Liver (tissue), 9 donors: ENCODE measurements around the gene UTF1. TPM values are rescaled to one million over a fixed set of nuclear protein-coding genes. Genes with fewer than 3 reads are reported as not detected.

Experiments used
- DNase-seq: peaks from one replicate; pipeline ENCODE4 v3.0.0-alpha.2; 2017; ENCODE audit warnings: low spot score
- H3K27ac ChIP-seq, 2 donors: one replicate each; pipeline ENCODE4 v1.7.0; 2013; ENCODE audit warnings: inconsistent platforms in 2 of 2, low read length in 2 of 2, control low read depth in 1 of 2, low read depth in 1 of 2, mild to moderate bottlenecking in 1 of 2
- H3K27me3 ChIP-seq, 4 donors: one replicate each; pipeline versions ENCODE4 v1.6.1 to v1.7.0; 2013; ENCODE audit warnings: low read length in 3 of 4, inconsistent platforms in 1 of 4, mild to moderate bottlenecking in 1 of 4, moderate library complexity in 1 of 4; ENCODE audit not compliant: control insufficient read depth in 4 of 4, insufficient read depth in 4 of 4
- H3K36me3 ChIP-seq, 4 donors: one replicate each; pipeline versions ENCODE4 v1.6.1 to v1.7.0; 2013; ENCODE audit warnings: low read length in 3 of 4, mild to moderate bottlenecking in 3 of 4, low read depth in 1 of 4, moderate library complexity in 1 of 4; ENCODE audit not compliant: control insufficient read depth in 4 of 4, insufficient read depth in 3 of 4
- H3K4me1 ChIP-seq, 4 donors: one replicate each; pipeline versions ENCODE4 v1.6.1 to v1.7.0; 2013; ENCODE audit warnings: low read length in 3 of 4, mild to moderate bottlenecking in 3 of 4, moderate library complexity in 1 of 4; ENCODE audit not compliant: control insufficient read depth in 4 of 4, insufficient read depth in 4 of 4
- H3K4me3 ChIP-seq, 3 donors: one replicate each; pipeline versions ENCODE4 v1.6.1 to v1.7.0; 2013; ENCODE audit warnings: low read length in 3 of 3, control low read depth in 1 of 3, low read depth in 1 of 3, mild to moderate bottlenecking in 1 of 3
- H3K9ac ChIP-seq, 2 donors: one replicate each; pipeline ENCODE4 v1.7.0; 2013; ENCODE audit warnings: low read length in 2 of 2, mild to moderate bottlenecking in 2 of 2, moderate library complexity in 2 of 2, control low read depth in 1 of 2, low read depth in 1 of 2
- H3K9me3 ChIP-seq, 4 donors: one replicate each; pipeline versions ENCODE4 v1.6.1 to v1.7.0; 2013; ENCODE audit warnings: low read length in 3 of 4; ENCODE audit not compliant: control insufficient read depth in 4 of 4
- EGR1 ChIP-seq, 2 donors: IDR thresholded peaks; 2 replicates each; pipeline ENCODE4 v1.6.1; 2016 to 2018; ENCODE audit warnings: antibody characterized with exemption in 2 of 2, low read depth in 2 of 2
- FOXA1 ChIP-seq: IDR thresholded peaks from 2 replicates; pipeline ENCODE4 v1.6.1; 2016; ENCODE audit warnings: antibody characterized with exemption
- FOXA2 ChIP-seq: IDR thresholded peaks from 2 replicates; pipeline ENCODE4 v1.6.1; 2016; ENCODE audit warnings: antibody characterized with exemption
- GABPA ChIP-seq, 2 donors: IDR thresholded peaks in 1 of 2; conservative IDR thresholded peaks in 1 of 2; 2 replicates each; pipeline ENCODE4 v1.6.1; 2016; ENCODE audit warnings: antibody characterized with exemption in 2 of 2, mild to moderate bottlenecking in 1 of 2, moderate library complexity in 1 of 2
- HNF4A ChIP-seq, 2 donors: conservative IDR thresholded peaks; 2 replicates each; pipeline ENCODE4 v1.6.1; 2016; ENCODE audit warnings: antibody characterized with exemption in 2 of 2, mild to moderate bottlenecking in 2 of 2
- HNF4G ChIP-seq: IDR thresholded peaks from 2 replicates; pipeline ENCODE4 v1.6.1; 2016; ENCODE audit warnings: antibody characterized with exemption
- JUND ChIP-seq, 2 donors: IDR thresholded peaks; 2 replicates each; pipeline ENCODE4 v1.6.1; 2016; ENCODE audit warnings: antibody characterized with exemption in 2 of 2
- NR2F2 ChIP-seq: IDR thresholded peaks from 2 replicates; pipeline ENCODE4 v1.6.1; 2016; ENCODE audit warnings: antibody characterized with exemption
- RAD21 ChIP-seq, 2 donors: IDR thresholded peaks; 2 replicates each; pipeline ENCODE4 v1.6.1; 2016; ENCODE audit warnings: antibody characterized with exemption in 2 of 2, mild to moderate bottlenecking in 2 of 2
- RXRA ChIP-seq, 2 donors: IDR thresholded peaks; 2 replicates each; pipeline ENCODE4 v1.6.1; 2017 to 2018; ENCODE audit warnings: antibody characterized with exemption in 2 of 2, mild to moderate bottlenecking in 1 of 2
- SP1 ChIP-seq: IDR thresholded peaks from 2 replicates; pipeline ENCODE4 v1.6.1; 2018; ENCODE audit warnings: antibody characterized with exemption, mild to moderate bottlenecking
- TAF1 ChIP-seq: conservative IDR thresholded peaks from 2 replicates; pipeline ENCODE4 v1.6.1; 2016; ENCODE audit warnings: antibody characterized with exemption, mild to moderate bottlenecking
- YY1 ChIP-seq: IDR thresholded peaks from 2 replicates; pipeline ENCODE4 v1.6.1; 2016; ENCODE audit warnings: antibody characterized with exemption, mild to moderate bottlenecking
- WGBS: extraction: QIAGEN DNeasy Blood & Tissue Kit; methylation state at CpG from one replicate; pipeline ENCODE4 v1.1.7; 2013; 5-methylcytosine and 5-hydroxymethylcytosine counted together
- polyA plus RNA-seq, 2 donors: library from polyadenylated mRNA; stranded (reverse) in 1 of 2; unstranded in 1 of 2; fragments of 200-250 nt in 1 of 2; fragments of >200 nt in 1 of 2; fragmentation: Nextera tagmentation in 1 of 2; extraction: Ambion mirVana in 1 of 2; gene quantifications; one replicate each; pipeline versions ENCODE4 v1.2.1 to v1.2.3, GENCODE V29; 2013 to 2015
- total RNA-seq, 2 donors: library from RNA; depleted of rRNA; stranded (reverse); fragments of >200 nt; gene quantifications; one replicate each; pipeline ENCODE4 v1.2.3, GENCODE V29; 2014
- TF ChIP-seq, protein P1 (sequence below): IDR thresholded peaks from 2 replicates; pipeline ENCODE4 v1.6.1; 2016; ENCODE audit warnings: antibody characterized with exemption
- TF ChIP-seq, protein P2 (sequence below): IDR thresholded peaks from 2 replicates; pipeline ENCODE4 v1.6.1; 2016; ENCODE audit warnings: antibody characterized with exemption
- TF ChIP-seq, protein P3 (sequence below): IDR thresholded peaks from 2 replicates; pipeline ENCODE4 v1.6.1; 2016; ENCODE audit warnings: antibody characterized with exemption
- TF ChIP-seq, protein P4 (sequence below): fragments of 150-350 bp; IDR thresholded peaks from 2 replicates; pipeline ENCODE4 v1.5.1; 2017; ENCODE audit warnings: improper control_type of control experiment, low read depth, low read length; ENCODE audit not compliant: missing input control
- donor health status: healthy.
- donor health status: healthy.
- donor health status: healthy.
- donor health status: healthy.
- donor health status: healthy.

Gene UTF1
- total and polyA plus RNA-seq, 4 donors, result not detected

DNA sequence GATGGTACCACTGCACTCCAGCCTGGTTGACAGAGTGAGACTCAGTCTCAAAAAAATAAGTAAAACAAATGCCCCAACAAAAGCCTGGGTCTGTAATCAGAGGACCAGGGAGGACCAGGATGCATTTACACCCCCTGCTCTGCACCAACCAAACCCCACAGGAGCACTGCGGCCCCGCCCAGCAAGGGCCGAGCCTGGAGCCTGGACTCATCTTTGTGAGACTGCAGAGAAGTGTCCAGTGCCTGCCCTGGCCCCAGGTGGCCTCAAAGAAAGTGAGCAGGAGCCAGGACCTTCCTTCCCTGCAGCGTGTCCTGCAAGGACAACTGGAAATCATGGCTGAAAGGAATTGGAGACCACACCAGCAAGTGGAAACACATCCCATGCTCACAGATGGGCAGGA is 38.4 kb upstream of the UTF1 start:
- peaks cover 0 to 3% (median 0%) of the 10 kb centered on the region in 4 donors for H3K36me3 ChIP-seq
- H3K27me3 ChIP-seq, result no peaks in the 10 kb centered on the region
- H3K9ac ChIP-seq, result no peak overlapping the region
- DNase-seq, result no peak
- no peak overlapping the region for H3K4me3 ChIP-seq
- no peak overlapping the region for H3K27ac ChIP-seq
- 91% methylated on average over 4 of the region's 4 CpGs for WGBS
- TF ChIP-seq, protein P1, sequence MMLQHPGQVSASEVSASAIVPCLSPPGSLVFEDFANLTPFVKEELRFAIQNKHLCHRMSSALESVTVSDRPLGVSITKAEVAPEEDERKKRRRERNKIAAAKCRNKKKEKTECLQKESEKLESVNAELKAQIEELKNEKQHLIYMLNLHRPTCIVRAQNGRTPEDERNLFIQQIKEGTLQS, result no peak
- TF ChIP-seq, protein P2, sequence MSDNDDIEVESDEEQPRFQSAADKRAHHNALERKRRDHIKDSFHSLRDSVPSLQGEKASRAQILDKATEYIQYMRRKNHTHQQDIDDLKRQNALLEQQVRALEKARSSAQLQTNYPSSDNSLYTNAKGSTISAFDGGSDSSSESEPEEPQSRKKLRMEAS, result no peak
- TF ChIP-seq HNF4G, result no peak
- no peak for TF ChIP-seq FOXA1
- no peaks in the 10 kb centered on the region for H3K4me1 ChIP-seq
- H3K9me3 ChIP-seq, result no peaks in the 10 kb centered on the region

DNA sequence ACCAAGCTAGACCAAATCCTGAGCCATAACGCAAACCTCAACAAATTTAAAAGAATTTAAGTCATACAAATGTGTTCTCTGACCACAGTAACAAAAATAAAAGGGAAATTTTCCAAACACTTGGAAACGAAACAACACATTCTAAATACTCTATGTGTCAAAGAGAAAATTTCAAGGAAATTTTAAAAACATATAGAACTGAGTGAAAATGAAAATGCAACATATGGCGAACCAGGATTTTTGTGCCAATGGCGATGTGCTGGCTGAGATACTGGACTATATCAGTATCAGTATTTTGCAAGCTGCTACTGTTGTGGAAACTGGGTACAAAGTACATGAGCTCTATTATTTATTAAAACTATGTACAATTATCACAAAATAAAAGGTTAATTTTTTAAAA is 35.9 kb upstream of the UTF1 start:
- Histone ChIP-seq H3K4me1 (no peaks in the 10 kb centered on the region), H3K9ac (no peak overlapping the region), H3K27ac (no peak overlapping the region), H3K9me3 (no peaks in the 10 kb centered on the region), H3K36me3 (peaks cover 0 to 6% (median 0%) of the 10 kb centered on the region in 4 donors), H3K27me3 (no peaks in the 10 kb centered on the region), H3K4me3 (no peak overlapping the region)
- WGBS, result 80% methylated on average over 4 of the region's 4 CpGs
- TF ChIP-seq FOXA1 (no peak), NR2F2 (no peak), FOXA2 (no peak), HNF4G (no peak), GABPA (IDR thresholded peaks at IDR 0.05 in 1 of 2, conservative IDR thresholded peaks at IDR 0.05 in 1 of 2) (no peak), JUND (IDR thresholded peaks at IDR 0.05) (no peak), RAD21 (IDR thresholded peaks at IDR 0.05) (no peak), TAF1 (no peak), EGR1 (IDR thresholded peaks at IDR 0.05; ENCODE audit: low read depth in 2 of 2) (no peak)
- TF ChIP-seq, protein P3, sequence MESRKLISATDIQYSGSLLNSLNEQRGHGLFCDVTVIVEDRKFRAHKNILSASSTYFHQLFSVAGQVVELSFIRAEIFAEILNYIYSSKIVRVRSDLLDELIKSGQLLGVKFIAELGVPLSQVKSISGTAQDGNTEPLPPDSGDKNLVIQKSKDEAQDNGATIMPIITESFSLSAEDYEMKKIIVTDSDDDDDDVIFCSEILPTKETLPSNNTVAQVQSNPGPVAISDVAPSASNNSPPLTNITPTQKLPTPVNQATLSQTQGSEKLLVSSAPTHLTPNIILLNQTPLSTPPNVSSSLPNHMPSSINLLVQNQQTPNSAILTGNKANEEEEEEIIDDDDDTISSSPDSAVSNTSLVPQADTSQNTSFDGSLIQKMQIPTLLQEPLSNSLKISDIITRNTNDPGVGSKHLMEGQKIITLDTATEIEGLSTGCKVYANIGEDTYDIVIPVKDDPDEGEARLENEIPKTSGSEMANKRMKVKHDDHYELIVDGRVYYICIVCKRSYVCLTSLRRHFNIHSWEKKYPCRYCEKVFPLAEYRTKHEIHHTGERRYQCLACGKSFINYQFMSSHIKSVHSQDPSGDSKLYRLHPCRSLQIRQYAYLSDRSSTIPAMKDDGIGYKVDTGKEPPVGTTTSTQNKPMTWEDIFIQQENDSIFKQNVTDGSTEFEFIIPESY, result no peak
- DNase-seq, result no peak

DNA sequence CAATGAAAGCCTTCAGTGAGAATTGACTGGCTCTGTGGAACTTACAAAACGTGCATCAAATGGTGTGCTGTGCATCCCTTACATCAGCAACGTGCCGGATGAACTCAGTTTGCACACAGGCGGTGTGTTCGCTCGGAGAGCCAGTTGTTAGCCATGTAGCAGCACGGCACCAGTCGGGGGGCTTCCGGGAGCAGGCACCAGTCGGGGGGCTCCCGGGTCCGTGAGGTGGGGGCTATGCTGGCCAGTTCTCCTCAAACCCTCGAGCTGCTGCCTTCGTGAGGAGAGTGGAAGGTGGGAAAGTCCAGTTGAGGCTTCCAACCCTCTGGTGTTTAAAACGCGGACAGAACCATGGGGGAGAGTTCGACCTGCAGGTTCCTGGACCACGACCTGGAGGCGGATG is 34.9 kb upstream of the UTF1 start:
- Histone ChIP-seq H3K27ac (no peak overlapping the region), H3K4me1 (no peaks in the 10 kb centered on the region), H3K4me3 (no peak overlapping the region), H3K9me3 (no peaks in the 10 kb centered on the region), H3K27me3 (no peaks in the 10 kb centered on the region), H3K9ac (no peak overlapping the region), H3K36me3 (peaks cover 0 to 6% (median 0%) of the 10 kb centered on the region in 4 donors)
- no peak for DNase-seq
- WGBS, result 87% methylated on average over 19 of the region's 19 CpGs
- TF ChIP-seq, protein P4, sequence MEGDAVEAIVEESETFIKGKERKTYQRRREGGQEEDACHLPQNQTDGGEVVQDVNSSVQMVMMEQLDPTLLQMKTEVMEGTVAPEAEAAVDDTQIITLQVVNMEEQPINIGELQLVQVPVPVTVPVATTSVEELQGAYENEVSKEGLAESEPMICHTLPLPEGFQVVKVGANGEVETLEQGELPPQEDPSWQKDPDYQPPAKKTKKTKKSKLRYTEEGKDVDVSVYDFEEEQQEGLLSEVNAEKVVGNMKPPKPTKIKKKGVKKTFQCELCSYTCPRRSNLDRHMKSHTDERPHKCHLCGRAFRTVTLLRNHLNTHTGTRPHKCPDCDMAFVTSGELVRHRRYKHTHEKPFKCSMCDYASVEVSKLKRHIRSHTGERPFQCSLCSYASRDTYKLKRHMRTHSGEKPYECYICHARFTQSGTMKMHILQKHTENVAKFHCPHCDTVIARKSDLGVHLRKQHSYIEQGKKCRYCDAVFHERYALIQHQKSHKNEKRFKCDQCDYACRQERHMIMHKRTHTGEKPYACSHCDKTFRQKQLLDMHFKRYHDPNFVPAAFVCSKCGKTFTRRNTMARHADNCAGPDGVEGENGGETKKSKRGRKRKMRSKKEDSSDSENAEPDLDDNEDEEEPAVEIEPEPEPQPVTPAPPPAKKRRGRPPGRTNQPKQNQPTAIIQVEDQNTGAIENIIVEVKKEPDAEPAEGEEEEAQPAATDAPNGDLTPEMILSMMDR, result no peak
- TF ChIP-seq, protein P1, result no peak
- TF ChIP-seq JUND (IDR thresholded peaks at IDR 0.05) (no peak), SP1 (no peak), HNF4G (no peak), FOXA2 (no peak), NR2F2 (no peak), RXRA (IDR thresholded peaks at IDR 0.05) (no peak), FOXA1 (no peak), HNF4A (conservative IDR thresholded peaks at IDR 0.05) (no peak), RAD21 (IDR thresholded peaks at IDR 0.05) (no peak), YY1 (no peak), GABPA (IDR thresholded peaks at IDR 0.05 in 1 of 2, conservative IDR thresholded peaks at IDR 0.05 in 1 of 2) (no peak), EGR1 (IDR thresholded peaks at IDR 0.05; ENCODE audit: low read depth in 2 of 2) (no peak)
- TF ChIP-seq, protein P2, result no peak
- TF ChIP-seq, protein P3, result no peak
